GM21447 (cell line): Measurements from ENCODE around the gene PNPLA8.

ENCODE experiments used
- ATAC-seq: cut with Tn5 transposase; IDR thresholded peaks from one replicate; pipeline ENCODE4 v1.9.1; 2021; ENCODE audit not compliant: unreplicated experiment

PNPLA8 gene

GRCh38 chr7:108449521-108449920 is 76.4 kb downstream of the PNPLA8 start:
- ATAC-seq, result no peak

- no peak for ATAC-seq
Observed at GRCh38 chr7:108448584-108449505, 77.1 kb downstream of the PNPLA8 start.

DNA sequence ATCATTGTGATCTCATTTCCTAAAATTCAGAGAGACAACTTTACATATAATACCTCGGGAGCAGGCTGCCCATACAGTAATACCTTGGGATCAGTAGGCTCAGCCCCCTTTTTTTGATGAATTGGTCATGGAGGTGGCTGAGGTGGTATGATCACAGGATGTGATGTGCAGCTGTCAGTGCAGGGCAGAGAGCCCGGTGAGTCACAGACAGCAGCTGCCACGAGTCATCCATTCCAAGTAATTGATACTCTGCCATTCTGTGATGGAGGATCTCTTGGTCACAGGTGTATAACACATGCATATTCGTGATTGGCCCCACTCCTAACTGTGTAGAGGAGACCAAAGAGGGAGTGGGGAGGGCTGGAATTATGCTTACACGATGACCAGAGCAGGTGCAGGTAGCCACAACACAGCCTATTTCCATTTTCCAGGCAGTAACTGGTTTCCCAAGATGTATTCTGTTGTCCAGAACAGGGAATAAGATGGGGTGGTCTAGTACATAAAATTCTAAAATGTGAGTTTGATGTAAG is 83.8 kb downstream of the PNPLA8 start:
- no peak for ATAC-seq

DNA sequence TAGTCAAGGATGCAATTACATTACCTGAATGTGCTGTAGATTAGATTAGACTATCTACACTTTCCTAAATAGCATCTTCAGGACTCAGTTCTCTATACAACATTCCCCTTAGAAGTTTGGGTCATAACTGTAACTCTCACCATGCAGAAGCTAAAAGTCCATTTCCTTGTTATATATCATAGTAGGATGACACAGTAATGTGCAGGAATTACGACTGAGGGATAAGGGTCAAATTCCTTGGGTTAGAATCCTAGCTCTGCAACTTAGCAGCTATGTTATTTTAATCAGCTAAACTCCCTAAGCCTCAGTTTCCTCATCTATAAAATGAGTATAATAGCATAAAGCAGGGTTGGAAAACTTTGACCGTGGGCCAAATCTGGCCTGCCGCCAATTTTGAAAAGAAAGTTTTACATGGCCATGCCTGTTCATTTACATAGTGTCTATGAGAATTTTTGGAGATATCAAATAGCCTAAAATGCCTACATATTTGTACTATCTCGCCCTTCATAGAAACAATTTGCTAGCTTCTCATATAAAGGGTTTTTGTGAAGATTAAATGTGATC is 84.5 kb downstream of the PNPLA8 start:
- ATAC-seq, result no peak

DNA sequence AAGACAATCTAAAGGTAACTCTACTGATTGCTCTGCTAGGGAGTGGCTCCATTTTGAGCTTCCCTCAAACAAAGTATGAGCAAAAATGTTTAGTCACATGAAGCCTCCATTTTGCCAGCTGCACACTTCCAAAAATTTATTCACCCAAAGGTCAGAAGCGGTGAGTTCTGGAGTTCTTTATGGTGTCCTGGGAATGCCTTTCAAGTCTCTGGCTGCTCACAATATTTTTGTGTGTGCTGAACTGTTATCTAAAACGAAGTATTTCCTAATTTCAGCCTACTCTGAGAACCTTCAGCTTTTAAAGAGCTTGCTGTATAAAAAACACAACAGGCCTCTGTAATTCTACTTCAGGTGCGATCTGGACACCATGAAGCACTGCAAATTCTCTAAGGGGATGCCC is 85.3 kb downstream of the PNPLA8 start:
- ATAC-seq, result no peak

DNA sequence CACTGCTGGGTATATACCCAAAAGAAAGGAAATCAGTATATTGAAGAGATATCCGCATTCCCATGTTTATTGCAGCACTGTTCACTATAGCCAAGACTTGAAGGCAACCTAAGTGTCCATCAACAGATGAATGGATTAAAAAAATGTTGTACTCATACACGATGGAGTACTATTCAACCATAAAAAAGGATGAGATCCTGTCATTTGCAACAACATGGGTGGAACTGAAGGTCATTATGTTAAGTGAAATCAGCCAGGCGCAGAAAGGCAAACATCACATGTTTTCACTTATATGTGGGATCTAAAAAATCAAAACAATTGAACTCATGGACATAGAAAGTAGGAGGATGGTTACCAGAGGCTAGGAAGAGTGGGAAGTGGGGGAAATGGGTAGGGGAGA is 89.0 kb downstream of the PNPLA8 start:
- no peak for ATAC-seq

- ATAC-seq, result no peak
Observed at GRCh38 chr7:108434010-108434409, 91.9 kb downstream of the PNPLA8 start.

- no peak for ATAC-seq
Observed at GRCh38 chr7:108431099-108431498, 94.8 kb downstream of the PNPLA8 start.

DNA sequence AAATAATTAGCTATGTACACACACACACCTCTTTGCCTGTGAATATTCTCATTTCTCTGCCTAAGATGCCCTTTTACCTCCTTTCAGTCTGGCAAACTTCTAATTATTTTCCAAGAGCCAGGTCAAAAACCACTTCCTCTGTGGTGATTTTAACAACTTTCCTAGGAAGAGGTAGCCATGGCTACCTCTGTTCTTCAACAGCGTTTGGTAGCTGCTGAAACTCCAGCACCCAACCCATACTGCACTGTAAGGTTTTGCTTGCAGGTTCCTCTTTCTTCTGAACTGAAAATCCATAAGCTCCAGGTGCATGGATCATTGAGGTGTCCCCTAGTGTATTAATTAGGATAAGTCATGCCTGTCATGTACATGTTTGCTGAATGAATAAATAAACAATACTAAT is 95.3 kb downstream of the PNPLA8 start:
- ATAC-seq, result no peak

GRCh38 chr7:108427766-108428165 is 98.2 kb downstream of the PNPLA8 start:
- no peak for ATAC-seq

GRCh38 chr7:108425714-108426275 is 100.1 kb downstream of the PNPLA8 start:
- ATAC-seq, result no peak

DNA sequence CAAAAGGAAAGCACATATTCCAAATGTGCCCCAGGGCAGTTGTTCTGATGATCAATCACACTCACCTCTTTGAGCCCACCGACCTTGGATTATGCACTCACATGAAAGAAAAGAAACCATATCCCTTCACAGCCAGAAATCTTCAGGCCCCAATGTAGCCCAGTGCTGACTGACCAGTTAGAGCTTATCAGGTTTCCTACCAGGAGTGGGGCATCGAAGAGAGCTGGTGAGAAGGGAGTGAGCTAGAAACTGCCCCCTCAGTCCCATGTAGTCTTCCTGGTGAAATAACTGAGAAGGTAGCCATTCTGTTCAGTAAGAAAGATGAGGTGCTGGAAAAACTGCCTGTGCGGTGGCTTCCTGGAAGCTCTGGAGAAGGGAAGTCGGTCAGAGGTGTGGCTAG is 101.9 kb downstream of the PNPLA8 start:
- ATAC-seq, result no peak

GRCh38 chr7:108423089-108423989 is 102.6 kb downstream of the PNPLA8 start:
- ATAC-seq, result no peak

- no peak for ATAC-seq
Observed at GRCh38 chr7:108421720-108422331, 104.1 kb downstream of the PNPLA8 start.
